GM10266 (cell line): ENCODE measurements around the gene VWA5B2.

Experiments used
- DNase-seq: peaks from one replicate; pipeline ENCODE4 v3.0.0; 2012; ENCODE audit errors: extremely low spot score
- CTCF ChIP-seq: IDR thresholded peaks from 2 replicates; pipeline ENCODE4 v1.5.1; 2012; ENCODE audit warnings: mild to moderate bottlenecking, low read depth; ENCODE audit not compliant: control insufficient read depth, insufficient read depth; ENCODE audit errors: missing control alignments

Gene VWA5B2

GRCh38 chr3:184186184-184186901, 43.0 kb upstream of the VWA5B2 start, which contains the start of gene ABCF3:
TSS of gene ABCF3 (plus strand) at chr3:184186199. CDS start at chr3:184186208, 9 bp downstream.
- DNase-seq = no peak
- no peak for TF ChIP-seq CTCF

- TF ChIP-seq CTCF = no peak
- DNase-seq = no peak
These were observed 42.5 kb upstream of the VWA5B2 start for GRCh38 chr3:184186902-184187207.

- DNase-seq = no peak
- TF ChIP-seq CTCF = no peak
These were observed 41.3 kb upstream of the VWA5B2 start for GRCh38 chr3:184188080-184188479.

GRCh38 chr3:184189421-184189820, 40.0 kb upstream of the VWA5B2 start:
- no peak for TF ChIP-seq CTCF
- no peak for DNase-seq

- no peak for TF ChIP-seq CTCF
- DNase-seq = no peak
These were observed 36.5 kb upstream of the VWA5B2 start for GRCh38 chr3:184192889-184193288.

GRCh38 chr3:184193991-184194539, 35.3 kb upstream of the VWA5B2 start:
- TF ChIP-seq CTCF = no peak
- no peak for DNase-seq

GRCh38 chr3:184196536-184196935, 32.8 kb upstream of the VWA5B2 start:
- no peak for TF ChIP-seq CTCF

More at GRCh38 chr3:184196536-184196935, 32.8 kb upstream of the VWA5B2 start:
- no peak for DNase-seq
